Liver (tissue), 3 donors: ENCODE data around the gene NPPC.

Experiments
- HNF4G ChIP-seq: IDR thresholded peaks from 2 replicates; pipeline ENCODE4 v1.6.1; 2016; ENCODE audit warnings: antibody characterized with exemption
- JUND ChIP-seq, 2 donors: IDR thresholded peaks; 2 replicates each; pipeline ENCODE4 v1.6.1; 2016; ENCODE audit warnings: antibody characterized with exemption in 2 of 2
- RAD21 ChIP-seq, 2 donors: IDR thresholded peaks; 2 replicates each; pipeline ENCODE4 v1.6.1; 2016; ENCODE audit warnings: antibody characterized with exemption in 2 of 2, mild to moderate bottlenecking in 2 of 2
- TAF1 ChIP-seq: conservative IDR thresholded peaks from 2 replicates; pipeline ENCODE4 v1.6.1; 2016; ENCODE audit warnings: antibody characterized with exemption, mild to moderate bottlenecking
- TF ChIP-seq, protein P1 (sequence below): fragments of 150-350 bp; IDR thresholded peaks from 2 replicates; pipeline ENCODE4 v1.5.1; 2017; ENCODE audit warnings: improper control_type of control experiment, low read depth, low read length; ENCODE audit not compliant: missing input control
- TF ChIP-seq, protein P2 (sequence below): IDR thresholded peaks from 2 replicates; pipeline ENCODE4 v1.6.1; 2016; ENCODE audit warnings: antibody characterized with exemption
- TF ChIP-seq, protein P3 (sequence below): IDR thresholded peaks from 2 replicates; pipeline ENCODE4 v1.6.1; 2016; ENCODE audit warnings: antibody characterized with exemption, mild to moderate bottlenecking
- donor health status: healthy.
- donor health status: healthy.

DNA sequence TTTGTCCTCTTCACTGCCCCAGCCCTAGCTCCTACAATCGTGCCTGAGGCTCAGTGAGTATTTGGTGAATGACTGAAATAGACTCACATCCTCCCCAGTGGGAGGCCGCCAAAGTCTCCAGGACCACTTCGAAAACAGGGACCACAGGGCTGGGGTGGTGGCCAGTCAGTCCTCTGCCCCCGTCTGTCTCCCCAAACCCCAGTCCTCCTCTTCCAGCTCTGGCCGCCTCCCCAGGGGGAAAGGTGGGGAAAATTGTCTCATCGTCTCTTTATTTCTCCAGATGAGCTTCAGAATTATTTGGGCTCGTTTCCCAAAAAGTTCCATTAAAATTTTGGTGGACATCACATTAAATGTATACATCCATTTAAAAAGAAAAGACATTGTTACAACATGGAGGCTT is 43.5 kb downstream of the NPPC start:
- TF ChIP-seq, protein P1, sequence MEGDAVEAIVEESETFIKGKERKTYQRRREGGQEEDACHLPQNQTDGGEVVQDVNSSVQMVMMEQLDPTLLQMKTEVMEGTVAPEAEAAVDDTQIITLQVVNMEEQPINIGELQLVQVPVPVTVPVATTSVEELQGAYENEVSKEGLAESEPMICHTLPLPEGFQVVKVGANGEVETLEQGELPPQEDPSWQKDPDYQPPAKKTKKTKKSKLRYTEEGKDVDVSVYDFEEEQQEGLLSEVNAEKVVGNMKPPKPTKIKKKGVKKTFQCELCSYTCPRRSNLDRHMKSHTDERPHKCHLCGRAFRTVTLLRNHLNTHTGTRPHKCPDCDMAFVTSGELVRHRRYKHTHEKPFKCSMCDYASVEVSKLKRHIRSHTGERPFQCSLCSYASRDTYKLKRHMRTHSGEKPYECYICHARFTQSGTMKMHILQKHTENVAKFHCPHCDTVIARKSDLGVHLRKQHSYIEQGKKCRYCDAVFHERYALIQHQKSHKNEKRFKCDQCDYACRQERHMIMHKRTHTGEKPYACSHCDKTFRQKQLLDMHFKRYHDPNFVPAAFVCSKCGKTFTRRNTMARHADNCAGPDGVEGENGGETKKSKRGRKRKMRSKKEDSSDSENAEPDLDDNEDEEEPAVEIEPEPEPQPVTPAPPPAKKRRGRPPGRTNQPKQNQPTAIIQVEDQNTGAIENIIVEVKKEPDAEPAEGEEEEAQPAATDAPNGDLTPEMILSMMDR: no peak
- TF ChIP-seq, protein P2, sequence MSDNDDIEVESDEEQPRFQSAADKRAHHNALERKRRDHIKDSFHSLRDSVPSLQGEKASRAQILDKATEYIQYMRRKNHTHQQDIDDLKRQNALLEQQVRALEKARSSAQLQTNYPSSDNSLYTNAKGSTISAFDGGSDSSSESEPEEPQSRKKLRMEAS: no peak
- TF ChIP-seq, protein P3, sequence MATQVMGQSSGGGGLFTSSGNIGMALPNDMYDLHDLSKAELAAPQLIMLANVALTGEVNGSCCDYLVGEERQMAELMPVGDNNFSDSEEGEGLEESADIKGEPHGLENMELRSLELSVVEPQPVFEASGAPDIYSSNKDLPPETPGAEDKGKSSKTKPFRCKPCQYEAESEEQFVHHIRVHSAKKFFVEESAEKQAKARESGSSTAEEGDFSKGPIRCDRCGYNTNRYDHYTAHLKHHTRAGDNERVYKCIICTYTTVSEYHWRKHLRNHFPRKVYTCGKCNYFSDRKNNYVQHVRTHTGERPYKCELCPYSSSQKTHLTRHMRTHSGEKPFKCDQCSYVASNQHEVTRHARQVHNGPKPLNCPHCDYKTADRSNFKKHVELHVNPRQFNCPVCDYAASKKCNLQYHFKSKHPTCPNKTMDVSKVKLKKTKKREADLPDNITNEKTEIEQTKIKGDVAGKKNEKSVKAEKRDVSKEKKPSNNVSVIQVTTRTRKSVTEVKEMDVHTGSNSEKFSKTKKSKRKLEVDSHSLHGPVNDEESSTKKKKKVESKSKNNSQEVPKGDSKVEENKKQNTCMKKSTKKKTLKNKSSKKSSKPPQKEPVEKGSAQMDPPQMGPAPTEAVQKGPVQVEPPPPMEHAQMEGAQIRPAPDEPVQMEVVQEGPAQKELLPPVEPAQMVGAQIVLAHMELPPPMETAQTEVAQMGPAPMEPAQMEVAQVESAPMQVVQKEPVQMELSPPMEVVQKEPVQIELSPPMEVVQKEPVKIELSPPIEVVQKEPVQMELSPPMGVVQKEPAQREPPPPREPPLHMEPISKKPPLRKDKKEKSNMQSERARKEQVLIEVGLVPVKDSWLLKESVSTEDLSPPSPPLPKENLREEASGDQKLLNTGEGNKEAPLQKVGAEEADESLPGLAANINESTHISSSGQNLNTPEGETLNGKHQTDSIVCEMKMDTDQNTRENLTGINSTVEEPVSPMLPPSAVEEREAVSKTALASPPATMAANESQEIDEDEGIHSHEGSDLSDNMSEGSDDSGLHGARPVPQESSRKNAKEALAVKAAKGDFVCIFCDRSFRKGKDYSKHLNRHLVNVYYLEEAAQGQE: no peak
- TF ChIP-seq RAD21 (IDR thresholded peaks at IDR 0.05) (no peak), JUND (IDR thresholded peaks at IDR 0.05) (no peak), TAF1 (no peak), HNF4G (no peak)
